Tibial nerve (tissue), 4 donors: ENCODE measurements around the gene LARP6. TPM values are rescaled to one million over a fixed set of nuclear protein-coding genes. Genes with fewer than 3 reads are reported as not detected.

Source experiments
- DNase-seq, 2 donors: peaks; one replicate each; pipeline ENCODE4 v3.0.0-alpha.2; 2019; ENCODE audit warnings: low spot score in 2 of 2
- H3K27ac ChIP-seq, 4 donors: fragments of 200-600 bp; sonication (generic) in 3 of 4; one replicate each; pipeline ENCODE4 v1.5.1; 2017 to 2019; ENCODE audit warnings: mild to moderate bottlenecking in 1 of 4
- H3K27me3 ChIP-seq, 2 donors: fragments of 200-600 bp; sonication (generic) in 1 of 2; one replicate each; pipeline versions ENCODE4 v1.5.1 to v1.6.0; 2017 to 2019
- H3K36me3 ChIP-seq, 3 donors: fragments of 200-600 bp; sonication (generic); one replicate each; pipeline ENCODE4 v1.5.1; 2018 to 2019
- H3K4me1 ChIP-seq, 4 donors: fragments of 200-600 bp; sonication (generic) in 3 of 4; one replicate each; pipeline ENCODE4 v1.5.1; 2017 to 2019
- H3K4me3 ChIP-seq, 4 donors: fragments of 200-600 bp; sonication (generic) in 3 of 4; one replicate each; pipeline ENCODE4 v1.5.1; 2017 to 2019; ENCODE audit warnings: mild to moderate bottlenecking in 1 of 4, moderate library complexity in 1 of 4
- H3K9me3 ChIP-seq, 4 donors: fragments of 200-600 bp; sonication (generic) in 3 of 4; one replicate each; pipeline ENCODE4 v1.5.1; 2017 to 2019
- CTCF ChIP-seq, 5 experiments: fragments of 200-600 bp in 3 of 5; fragments of 450-650 bp in 2 of 5; sonication (generic) in 3 of 5; IDR thresholded peaks; one replicate each; pipeline ENCODE4 v1.5.1; 2016 to 2019; ENCODE audit warnings: antibody characterized with exemption in 5 of 5, mild to moderate bottlenecking in 3 of 5, moderate library complexity in 2 of 5
- EP300 ChIP-seq, 2 donors: sonication (generic); formaldehyde crosslinking; IDR thresholded peaks; one replicate each; pipeline ENCODE4 v1.6.1; 2017; ENCODE audit warnings: antibody characterized with exemption in 2 of 2, mild to moderate bottlenecking in 1 of 2
- POLR2A ChIP-seq, 2 donors: fragments of 450-650 bp; IDR thresholded peaks; one replicate each; pipeline ENCODE4 v1.6.1; 2017; ENCODE audit warnings: antibody characterized with exemption in 2 of 2, mild to moderate bottlenecking in 2 of 2, moderate library complexity in 2 of 2
- whole genome bisulfite sequencing, 2 donors: methylation state at CpG; one replicate each; pipeline ENCODE4 v1.1.5; 2018; 5-methylcytosine and 5-hydroxymethylcytosine counted together
- total RNA-seq, 4 donors: library from RNA; depleted of rRNA; stranded (reverse); fragments of >200 nt; gene quantifications; one replicate each; pipeline ENCODE4 v1.1.0, GENCODE V29; 2016

Gene LARP6
- total RNA-seq, 4 donors from 2014 or later = 29.9 to 86.3 (median 54.8) TPM

GRCh38 chr15:70857562-70858285, 3.8 kb upstream of the LARP6 start:
- H3K4me1 ChIP-seq = peaks cover 0 to 55% (median 12%) of the 10 kb centered on the region in 4 donors
- H3K27ac ChIP-seq = peak overlapping the region in 3 of 4 donors; percentile 63 to 96 (median 84)
- H3K27me3 ChIP-seq = no peaks in the 10 kb centered on the region
- no peak for TF ChIP-seq EP300 (IDR thresholded peaks at IDR 0.05)
- TF ChIP-seq POLR2A (IDR thresholded peaks at IDR 0.05) = no peak
- no peak for TF ChIP-seq CTCF (IDR thresholded peaks at IDR 0.05)
- no peak overlapping the region for H3K4me3 ChIP-seq
- no peak for DNase-seq
- no peaks in the 10 kb centered on the region for H3K36me3 ChIP-seq
- no peaks in the 10 kb centered on the region for H3K9me3 ChIP-seq
- 88 to 89% methylated on average over 3 of the region's 3 CpGs for WGBS, 2 donors

GRCh38 chr15:70856884-70857561, 3.1 kb upstream of the LARP6 start:
- Histone ChIP-seq H3K4me3 (no peak overlapping the region), H3K4me1 (peaks cover 0 to 61% (median 13%) of the 10 kb centered on the region in 4 donors), H3K36me3 (peaks cover 0 to 1% (median 0%) of the 10 kb centered on the region in 3 donors), H3K9me3 (no peaks in the 10 kb centered on the region), H3K27me3 (no peaks in the 10 kb centered on the region), H3K27ac (peak overlapping the region; percentile 25 to 96 (median 74))
- WGBS, 2 donors = 50% methylated on average over 5 of the region's 5 CpGs
- TF ChIP-seq EP300 (IDR thresholded peaks at IDR 0.05) (peak; percentile 56 to 90), CTCF (IDR thresholded peaks at IDR 0.05) (no peak), POLR2A (IDR thresholded peaks at IDR 0.05) (peak in 1 of 2 donors; percentile 4)
- DNase-seq = peak; percentile 78 to 96

- no peaks in the 10 kb centered on the region for H3K9me3 ChIP-seq
- no peak for TF ChIP-seq CTCF (IDR thresholded peaks at IDR 0.05)
- peak in 1 of 2 donors; percentile 44 for TF ChIP-seq POLR2A (IDR thresholded peaks at IDR 0.05)
- no peaks in the 10 kb centered on the region for H3K27me3 ChIP-seq
- H3K27ac ChIP-seq = peak overlapping the region; percentile 25 to 96 (median 65)
- no peak overlapping the region for H3K4me3 ChIP-seq
- DNase-seq = no peak
- WGBS, 2 donors = 62 to 63% methylated on average over 7 of the region's 7 CpGs
- peaks cover 0 to 8% (median 0%) of the 10 kb centered on the region in 3 donors for H3K36me3 ChIP-seq
- H3K4me1 ChIP-seq = peaks cover 0 to 68% (median 13%) of the 10 kb centered on the region in 4 donors
These were observed 2.4 kb upstream of the LARP6 start for GRCh38 chr15:70856177-70856883.

GRCh38 chr15:70855764-70856163, 1.8 kb upstream of the LARP6 start:
- H3K36me3 ChIP-seq = peaks cover 0 to 9% (median 0%) of the 10 kb centered on the region in 3 donors
- H3K4me3 ChIP-seq = no peak overlapping the region
- H3K27ac ChIP-seq = peak overlapping the region in 3 of 4 donors; percentile 63 to 98 (median 96)
- WGBS, 2 donors = 90 to 92% methylated on average over 2 of the region's 2 CpGs
- TF ChIP-seq CTCF (IDR thresholded peaks at IDR 0.05) (no peak), POLR2A (IDR thresholded peaks at IDR 0.05) (no peak), EP300 (IDR thresholded peaks at IDR 0.05) (no peak)
- no peak for DNase-seq
- H3K9me3 ChIP-seq = no peaks in the 10 kb centered on the region
- no peaks in the 10 kb centered on the region for H3K27me3 ChIP-seq
- H3K4me1 ChIP-seq = peaks cover 0 to 73% (median 13%) of the 10 kb centered on the region in 4 donors
